HG03097 (cell line): ENCODE measurements around the gene ATP9B.

ENCODE experiments used
- ATAC-seq: cut with Tn5 transposase; IDR thresholded peaks from one replicate; pipeline ENCODE4 v1.9.1; 2021; ENCODE audit not compliant: unreplicated experiment, low FRiP score

The ATP9B gene

DNA sequence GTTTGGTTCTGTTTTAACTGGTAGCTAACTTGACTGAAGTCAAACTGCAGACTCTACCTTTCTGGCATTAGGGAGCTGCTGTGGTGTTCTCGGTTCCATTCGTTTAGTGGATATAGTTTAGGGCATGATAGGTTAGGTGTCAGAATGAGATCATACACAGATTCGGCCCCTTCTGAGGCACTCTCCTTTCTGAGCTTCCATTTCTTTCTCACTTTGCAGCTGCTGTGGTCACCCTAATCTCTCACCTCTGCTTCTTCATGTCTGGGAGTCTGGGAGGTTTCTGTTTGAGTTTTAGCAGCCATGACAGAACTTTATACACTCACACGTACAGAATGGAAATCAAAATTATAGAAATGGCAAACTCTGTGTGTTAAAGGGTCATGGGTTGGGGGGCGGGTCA, 122.8 kb downstream of the ATP9B start:
- no peak for ATAC-seq

DNA sequence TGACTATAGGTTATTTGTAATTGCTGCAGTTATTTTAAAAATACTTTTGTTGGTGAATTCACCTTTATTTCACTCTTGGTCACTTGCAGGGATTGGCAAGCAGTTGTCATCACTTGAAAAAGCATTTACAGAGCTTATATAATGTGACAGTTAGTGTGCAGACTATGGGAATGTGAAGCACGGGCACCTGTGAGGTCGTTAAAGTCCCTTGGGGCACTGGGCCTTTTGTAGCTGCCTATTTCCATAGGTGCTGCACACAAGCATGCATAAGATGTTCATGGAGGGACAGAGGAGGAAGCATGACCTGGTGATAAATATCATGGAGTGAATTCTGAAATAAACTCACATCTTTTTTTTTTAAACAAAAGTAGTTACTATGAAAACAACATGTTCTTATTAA, 124.6 kb downstream of the ATP9B start:
- ATAC-seq, result no peak

DNA sequence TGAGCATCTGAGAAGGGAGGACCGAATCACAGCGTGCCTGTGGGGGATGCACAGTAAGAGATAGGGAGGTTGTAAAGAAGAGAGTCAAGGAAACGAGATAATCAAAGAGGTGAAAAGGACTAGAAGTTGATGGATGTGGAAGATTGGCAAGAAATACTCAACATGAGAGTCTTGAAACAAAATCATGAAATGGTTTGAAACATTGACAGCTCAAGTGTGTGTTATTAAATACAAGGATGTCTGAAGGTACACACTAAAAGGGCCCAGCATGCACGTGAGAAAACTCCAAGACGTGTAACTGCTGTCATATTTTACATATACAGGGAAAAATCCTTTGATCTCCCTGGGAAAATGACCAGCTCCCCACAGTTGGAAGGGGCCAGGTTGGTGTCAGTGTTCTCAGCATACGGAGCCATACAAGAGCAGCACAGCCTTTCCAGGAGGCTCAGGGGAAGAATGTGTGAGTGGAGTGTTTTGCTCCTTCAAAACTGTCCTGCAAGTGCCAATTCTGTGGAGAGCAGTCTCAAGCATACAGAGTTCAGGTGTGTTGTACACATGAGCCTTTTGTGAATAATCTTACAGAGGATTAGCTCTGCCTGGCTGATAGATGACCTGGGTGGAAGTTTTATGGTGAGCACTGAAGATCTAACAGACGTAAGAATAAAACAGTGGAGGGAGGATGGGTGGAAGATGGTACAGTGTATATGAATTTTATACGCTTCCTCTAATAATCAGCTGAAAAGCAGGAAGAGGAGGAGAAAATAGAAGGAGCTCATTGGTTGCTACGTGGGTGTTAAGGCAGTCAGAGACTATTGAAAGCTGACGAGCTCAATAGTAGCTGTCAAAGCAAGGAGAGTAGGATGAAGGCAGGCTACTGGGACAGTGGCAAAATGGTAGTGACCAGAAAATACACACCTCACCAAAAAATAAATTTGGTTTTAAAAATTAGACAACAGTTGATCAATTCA, 126.8 kb downstream of the ATP9B start:
- no peak for ATAC-seq

DNA sequence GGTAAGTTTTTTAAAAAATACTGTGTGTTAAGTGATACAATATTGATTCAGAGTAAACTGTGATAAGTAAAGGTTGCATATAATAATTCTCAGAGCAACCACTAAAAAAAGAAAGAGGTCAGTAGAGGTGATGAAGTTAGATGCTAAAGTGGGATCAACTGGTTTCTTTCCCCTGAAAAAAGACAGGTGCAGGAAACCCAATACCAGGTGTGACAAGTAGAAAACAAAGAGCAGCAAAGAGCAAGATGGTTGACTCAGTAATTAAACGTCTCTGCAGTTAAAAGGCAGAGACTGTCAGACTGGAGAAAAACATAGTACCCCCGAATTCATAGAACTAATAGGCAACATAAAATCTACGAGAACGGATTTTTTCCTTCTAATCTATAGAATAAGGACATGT, 128.3 kb downstream of the ATP9B start:
- ATAC-seq, result no peak

DNA sequence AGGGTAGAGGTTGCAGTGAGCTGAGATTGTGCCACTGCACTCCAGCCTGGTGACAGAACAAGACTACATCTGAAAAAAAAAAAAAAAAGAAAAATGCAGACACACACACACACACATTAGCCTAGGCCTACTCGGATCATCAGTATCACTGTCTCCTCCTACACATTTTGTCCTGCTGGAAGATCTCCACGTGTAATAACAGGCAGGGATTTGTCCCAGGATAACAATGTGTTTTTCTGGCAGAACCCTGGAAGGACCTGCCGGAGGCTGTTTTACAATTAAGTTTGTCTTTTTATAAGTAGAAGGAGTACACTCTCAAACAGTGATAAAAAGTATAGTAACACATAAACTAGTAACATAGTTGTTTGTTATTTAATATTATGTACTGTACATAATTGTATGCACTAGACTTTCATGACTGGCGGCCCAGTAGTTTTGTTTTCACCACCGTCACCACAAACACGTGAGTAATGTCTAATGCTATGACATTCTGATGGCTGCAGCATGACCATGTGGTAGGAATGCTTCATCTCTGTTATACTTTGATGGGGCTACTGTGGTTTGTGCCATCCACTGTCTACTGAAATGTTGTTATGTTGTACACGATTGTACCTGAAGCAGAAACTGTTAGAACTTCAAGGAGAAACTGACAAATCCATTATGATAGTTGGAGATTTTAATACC, 130.6 kb downstream of the ATP9B start:
- no peak for ATAC-seq

DNA sequence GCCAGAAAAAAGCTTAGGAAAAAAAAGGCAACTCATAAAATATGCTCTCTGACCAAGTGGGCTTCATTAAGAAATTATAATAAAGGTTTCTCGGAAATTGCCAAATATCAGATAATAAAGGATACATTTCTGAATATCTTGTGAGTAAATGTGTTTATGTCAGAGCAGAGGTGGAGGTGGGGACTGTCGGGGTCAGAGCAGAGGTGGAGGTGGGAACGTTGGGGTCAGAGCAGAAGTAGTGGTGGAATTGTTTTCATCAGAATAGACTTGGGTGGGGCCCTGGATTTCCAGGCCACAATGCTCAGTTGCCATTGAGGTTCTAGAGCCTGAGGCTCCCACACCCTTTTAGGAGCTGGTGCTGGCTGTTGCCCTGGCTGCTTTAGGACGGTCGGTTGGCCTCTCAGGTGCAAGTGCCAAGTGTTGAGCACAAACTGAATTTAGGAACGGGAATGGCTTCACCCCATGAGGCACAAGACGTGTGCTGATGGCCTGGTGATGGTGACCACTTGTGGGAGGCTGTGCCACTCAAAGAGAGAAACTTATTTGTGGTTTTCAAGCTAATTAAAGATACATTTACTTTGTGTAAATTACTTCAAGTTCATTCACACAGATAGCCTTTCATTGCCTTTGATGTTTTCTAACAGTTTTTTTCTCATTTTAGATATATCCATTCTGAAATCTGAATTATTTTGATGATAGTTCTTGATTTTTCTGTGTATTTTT, 131.5 kb downstream of the ATP9B start:
- peak; percentile 72 for ATAC-seq

DNA sequence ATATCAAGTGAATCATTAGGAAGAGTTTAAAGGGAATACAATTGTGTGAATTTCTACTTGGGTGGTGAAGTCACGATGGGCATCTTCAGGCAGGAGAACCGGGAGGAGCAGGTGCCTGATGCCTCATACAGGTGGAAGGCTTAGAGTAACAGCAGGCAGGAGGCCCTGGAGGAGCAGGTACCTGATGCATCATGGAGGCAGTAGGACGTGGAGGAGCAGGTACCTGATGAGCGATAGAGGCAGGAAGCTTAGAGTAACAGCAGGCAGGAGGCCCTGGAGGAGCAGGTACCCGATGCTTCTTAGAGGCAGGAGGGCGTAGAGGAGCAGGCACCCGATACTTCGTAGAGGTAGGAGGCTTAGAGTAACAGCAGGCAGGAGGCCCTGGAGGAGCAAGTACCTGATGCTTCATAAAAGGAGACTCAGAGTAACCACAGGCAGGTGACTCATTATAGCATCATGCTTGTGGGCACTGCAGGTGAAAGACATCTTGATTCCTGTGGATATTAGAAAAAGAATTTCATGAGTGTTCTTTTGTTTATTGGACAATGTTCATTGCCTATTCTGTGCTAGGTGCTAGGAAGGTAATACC, 133.9 kb downstream of the ATP9B start:
- no peak for ATAC-seq

DNA sequence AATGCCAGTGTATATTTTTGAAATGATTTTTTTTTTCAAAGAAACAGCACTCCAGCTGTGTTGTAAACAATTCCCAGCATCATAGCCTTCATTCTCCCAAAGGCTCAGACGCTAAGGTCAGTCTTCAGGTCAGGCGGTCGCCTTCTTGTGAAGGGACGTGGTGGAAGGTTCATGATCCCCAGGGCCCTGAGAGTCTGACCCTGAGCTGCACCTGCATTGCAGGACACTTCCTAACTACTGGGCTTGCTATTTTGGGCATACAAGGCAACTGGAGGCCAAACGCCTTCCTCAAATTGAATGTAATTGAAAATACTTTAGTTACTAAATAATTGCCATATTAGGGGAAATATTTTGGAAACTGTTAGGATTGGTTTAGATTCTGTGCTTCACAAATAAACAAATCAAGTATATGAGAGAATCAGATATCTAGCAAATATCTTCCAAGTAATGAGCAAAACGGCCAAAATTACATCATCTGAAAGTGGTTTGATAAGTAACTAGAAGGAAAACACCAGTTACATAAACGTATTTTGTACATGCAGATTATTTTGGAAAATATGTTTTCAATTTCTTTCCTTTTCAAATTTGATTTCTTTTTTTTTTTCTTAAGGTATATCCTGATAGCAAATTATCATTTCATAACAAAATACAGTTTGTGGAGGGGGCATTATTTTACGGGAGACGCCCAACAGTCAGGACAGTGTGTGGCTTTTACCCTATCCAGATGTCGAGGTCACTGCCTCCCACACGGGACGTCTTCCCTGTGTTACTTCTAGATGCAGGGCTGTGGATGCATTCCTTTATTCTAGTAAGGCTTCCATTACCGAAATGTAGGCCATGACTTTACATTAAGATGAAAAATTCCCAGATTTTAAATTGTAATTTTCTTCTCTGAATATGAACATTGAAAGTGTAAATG, 136.0 kb downstream of the ATP9B start:
- ATAC-seq, result no peak

DNA sequence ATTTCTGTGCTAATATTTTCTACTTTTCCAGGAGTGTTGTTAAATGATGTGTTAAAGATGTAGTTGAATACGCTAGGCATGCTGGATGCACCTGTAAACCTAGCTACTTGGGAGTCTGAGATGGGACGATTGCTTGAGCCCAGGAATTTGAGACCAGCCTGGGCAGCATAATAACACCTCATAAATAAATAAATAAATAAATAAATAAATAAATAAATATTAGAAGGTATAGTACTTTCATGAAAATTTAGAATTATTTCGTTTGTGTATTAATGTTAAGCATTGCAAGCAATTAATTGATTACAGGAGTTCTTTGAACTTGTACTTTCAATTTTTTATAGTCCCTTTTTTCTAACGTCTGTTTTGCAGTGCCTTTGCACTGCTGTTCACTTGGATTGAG, 137.2 kb downstream of the ATP9B start:
- no peak for ATAC-seq

DNA sequence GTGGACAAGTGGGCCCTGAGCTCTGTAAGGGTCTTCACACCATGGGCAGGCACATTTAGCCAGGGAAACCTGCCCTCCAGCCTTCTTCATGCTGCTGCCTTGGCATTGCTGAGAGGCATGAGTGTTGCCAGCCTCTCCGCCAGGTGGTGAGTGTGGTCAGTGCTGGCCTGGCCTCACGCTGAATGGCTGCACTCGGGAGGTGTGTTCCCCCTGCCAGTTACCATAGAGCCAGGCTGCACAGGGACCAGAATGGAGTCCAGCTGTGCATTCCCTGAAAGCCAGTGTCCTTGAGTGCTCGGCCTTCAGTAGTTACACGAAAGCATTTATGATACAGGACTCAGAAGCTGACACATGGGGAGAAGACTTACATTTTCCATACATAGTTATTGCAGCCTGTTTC, 139.7 kb downstream of the ATP9B start:
- no peak for ATAC-seq

DNA sequence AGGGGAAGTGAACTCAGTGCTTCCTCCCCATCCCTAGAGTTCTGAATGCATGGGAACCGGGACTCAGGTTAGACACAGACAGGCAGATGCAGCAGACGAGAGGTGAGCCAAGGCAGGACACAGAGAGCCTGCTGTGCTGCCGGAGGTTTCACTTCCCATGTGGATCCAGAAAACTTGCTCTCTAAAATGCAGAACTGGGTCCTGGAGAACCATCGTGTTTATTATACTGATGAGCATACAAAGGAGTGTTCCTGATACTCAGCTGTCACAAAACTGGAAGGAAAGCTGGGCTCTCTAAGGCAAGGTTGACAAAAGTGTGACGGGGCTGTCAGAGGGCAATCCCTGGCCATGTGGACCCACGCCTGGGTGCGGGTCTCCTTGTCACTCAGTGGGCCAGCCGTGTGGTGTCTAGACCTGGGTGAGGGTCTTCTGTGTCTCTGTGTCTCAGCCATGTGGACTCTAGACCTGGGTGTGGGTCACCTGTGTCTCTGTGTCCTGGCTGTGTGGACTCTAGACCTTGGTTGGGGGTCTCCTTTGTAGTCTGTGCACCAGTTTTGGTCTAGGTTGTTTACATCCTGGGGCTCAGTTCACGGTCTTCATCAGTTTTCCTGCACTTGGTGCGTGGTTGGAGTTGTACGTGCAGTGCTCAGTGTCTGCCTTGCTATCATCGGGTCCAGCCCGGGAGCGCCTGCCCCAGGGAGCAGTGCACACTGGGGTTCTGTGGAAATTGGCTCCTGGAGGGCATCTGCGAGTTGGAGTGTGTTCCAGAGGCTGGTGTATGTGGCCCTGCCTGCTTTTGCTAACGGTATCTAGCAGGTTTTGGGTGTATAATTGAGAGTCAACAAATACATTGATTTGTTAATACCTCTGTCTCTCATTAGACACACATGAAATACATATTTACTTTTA, 141.1 kb downstream of the ATP9B start:
- ATAC-seq, result no peak

DNA sequence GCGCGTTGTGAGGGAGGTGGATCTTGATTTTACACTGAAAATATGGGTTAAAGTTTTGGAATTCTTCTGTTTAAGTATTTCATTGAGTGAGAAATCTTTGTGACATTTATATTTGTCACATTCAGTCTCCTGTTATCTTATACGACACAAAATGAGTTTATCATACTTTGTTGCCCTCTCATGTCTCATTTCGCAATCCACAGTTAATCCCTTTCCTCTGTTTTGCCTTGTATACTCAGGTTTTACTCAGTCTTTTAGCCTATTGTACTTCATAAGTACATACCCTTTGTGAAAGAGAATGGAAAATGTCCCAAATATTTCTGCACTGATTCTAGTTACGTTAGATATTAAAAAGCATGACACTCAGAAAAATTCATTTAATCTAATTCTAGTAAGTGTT, 142.7 kb downstream of the ATP9B start:
- no peak for ATAC-seq

DNA sequence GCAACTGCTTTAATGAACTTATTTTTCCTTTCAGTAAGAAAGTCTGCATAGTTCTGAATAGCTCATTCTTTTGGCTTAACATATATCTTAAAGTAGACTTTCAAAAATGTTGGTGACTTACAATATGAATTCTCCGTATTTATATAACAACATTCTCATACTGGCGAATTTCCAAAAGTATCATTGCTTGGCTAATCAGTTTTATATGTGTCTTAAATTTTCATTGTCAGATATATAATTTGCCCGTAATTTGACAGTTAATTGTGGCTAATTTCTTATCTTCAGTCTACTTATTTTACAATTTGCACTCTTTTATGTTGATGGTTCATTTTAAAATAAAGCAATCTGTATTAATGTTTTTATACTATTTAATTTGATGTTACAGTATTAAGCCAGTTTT, 144.9 kb downstream of the ATP9B start:
- ATAC-seq, result no peak

DNA sequence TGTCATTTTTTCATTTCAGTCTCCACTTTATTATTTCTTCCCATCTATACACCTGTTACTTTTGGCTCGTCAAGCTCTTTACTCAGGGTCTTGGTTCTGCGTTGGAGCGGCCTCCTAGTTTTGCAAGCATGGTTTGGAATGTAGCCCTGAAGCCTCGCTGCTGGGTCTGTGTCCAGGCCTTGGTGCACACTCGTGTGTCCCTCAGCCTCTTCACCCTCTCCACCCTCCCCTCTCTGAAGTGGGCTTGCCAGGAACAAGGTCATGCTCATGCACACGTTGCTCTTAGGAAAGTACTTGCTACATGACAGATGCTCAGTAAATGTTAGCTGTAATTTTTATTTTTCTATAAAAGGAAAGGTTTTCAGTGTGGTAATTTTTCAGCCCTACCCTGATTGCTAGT, 147.0 kb downstream of the ATP9B start:
- no peak for ATAC-seq

DNA sequence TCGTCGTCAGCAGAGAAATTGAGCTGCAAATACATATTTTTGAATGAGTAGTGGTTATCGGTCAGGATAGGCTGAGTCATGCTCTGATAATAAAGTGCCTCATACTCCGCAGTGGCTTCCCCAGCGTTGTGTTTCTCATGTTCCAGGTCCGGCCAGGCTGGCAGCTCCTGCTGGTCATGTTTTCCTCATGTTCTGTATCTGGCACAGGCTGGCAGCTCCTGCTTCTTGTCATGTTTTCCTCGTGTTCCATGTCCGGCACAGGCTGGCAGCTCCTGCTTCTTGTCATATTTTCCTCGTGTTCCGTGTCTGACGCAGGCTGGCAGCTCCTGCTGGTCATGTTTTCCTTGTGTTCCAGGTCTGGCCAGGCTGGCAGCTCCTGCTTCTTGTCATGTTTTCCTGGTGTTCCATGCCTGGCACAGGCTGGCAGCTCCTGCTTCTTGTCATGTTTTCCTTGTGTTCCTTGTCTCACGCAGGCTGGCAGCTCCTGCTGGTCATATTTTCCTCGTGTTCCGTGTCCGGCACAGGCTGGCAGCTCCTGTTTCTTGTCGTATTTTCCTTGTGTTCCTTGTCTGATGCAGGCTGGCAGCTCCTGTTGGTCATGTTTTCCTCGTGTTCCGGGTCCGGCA, 148.9 kb downstream of the ATP9B start:
- no peak for ATAC-seq

DNA sequence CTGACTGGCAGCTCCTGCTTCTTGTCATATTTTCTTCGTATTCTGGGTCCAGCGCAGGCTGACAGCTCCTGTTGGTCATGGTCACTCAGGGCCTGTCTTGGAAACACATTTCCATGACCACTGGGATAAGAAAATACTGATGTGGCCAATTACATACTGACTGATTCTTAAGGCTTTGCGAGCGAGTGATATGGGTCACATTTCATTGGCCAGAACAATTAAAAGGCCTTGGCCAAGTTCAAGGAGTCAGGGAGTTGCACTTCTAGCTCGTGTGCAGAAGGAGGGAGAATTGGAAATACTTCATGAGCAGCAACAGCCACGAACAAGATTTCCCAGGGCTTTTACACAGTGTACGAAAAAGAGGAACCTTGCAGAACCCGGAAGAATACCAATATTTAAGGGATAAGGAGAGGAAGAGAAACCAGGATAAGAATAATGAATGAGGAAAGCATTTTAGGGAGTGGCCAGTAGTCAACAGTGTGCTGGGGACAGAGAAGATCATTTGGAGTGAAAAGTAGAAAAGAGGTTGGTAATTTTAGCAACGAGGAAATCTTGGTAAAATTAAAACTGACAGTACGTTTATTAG, 149.5 kb downstream of the ATP9B start:
- no peak for ATAC-seq

DNA sequence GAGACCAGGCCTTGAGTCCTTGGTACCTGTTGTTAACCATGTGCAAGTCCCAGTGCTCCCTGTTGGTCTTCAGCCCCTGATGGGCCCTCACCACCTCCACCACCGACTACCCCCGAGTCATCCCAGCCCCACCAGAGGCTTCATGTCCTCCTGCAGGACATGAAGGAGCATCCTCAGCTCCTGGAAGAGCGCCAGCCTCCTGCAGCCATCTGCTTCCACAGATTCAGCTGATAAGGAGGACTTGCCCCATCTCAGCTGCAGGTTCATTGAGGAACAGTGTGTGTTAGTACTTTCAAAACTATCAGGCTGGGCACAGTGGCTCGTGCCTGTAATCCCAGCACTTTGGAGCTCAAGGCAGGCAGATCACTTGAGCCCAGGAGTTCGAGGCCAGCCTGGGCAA, 151.9 kb downstream of the ATP9B start:
- no peak for ATAC-seq

DNA sequence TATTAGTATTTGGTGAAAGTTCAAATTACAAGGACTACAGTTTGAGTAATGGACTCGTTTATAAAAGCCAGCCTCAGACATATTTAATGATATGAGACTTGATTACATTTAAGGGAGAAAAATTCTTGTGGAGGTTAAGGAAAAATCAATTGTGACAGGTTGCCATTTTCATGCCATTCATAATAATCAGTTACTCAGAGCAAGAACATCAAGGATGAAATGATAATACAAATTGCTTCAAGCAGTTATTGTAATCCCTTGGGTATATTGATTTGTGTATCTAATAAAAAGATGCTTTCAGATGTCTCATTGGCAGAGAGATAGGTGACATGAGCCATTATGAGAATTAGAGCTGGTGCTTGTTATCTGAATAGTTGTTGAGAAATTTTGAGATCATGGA, 153.6 kb downstream of the ATP9B start:
- ATAC-seq, result no peak
